ENCODE results near the gene MACC1.
"Not testable (repeated sequence)": the region's sequence is repeated elsewhere in the genome, so short reads cannot be mapped to it uniquely, and the experiment has no call there.

The MACC1 gene

GRCh38 chr7:20131776-20132175, 85.4 kb downstream of the MACC1 start:
- no peak for FAIRE-seq
- DNase-seq (ENCODE audit: insufficient read length, low spot score), result no peak
- TF ChIP-seq CTCF (IDR thresholded peaks at IDR 0.05; ENCODE audit: insufficient read depth, missing control alignments), result no peak

GRCh38 chr7:20129920-20130319, 87.3 kb downstream of the MACC1 start:
- FAIRE-seq (no peak), DNase-seq (ENCODE audit: insufficient read length, low spot score) (no peak)
- no peak for TF ChIP-seq CTCF (IDR thresholded peaks at IDR 0.05; ENCODE audit: insufficient read depth, missing control alignments)

GRCh38 chr7:20128001-20128400, 89.2 kb downstream of the MACC1 start:
- TF ChIP-seq CTCF (IDR thresholded peaks at IDR 0.05; ENCODE audit: insufficient read depth, missing control alignments), result no peak
- DNase-seq (ENCODE audit: insufficient read length, low spot score) (no peak), FAIRE-seq (no peak)

GRCh38 chr7:20126060-20126459, 91.1 kb downstream of the MACC1 start:
- not testable (repeated sequence) for DNase-seq (ENCODE audit: insufficient read length, low spot score); FAIRE-seq

GRCh38 chr7:20124087-20124486, 93.1 kb downstream of the MACC1 start:
- DNase-seq (ENCODE audit: insufficient read length, low spot score); FAIRE-seq: not testable (repeated sequence)

- not testable (repeated sequence) for FAIRE-seq; DNase-seq (ENCODE audit: insufficient read length, low spot score)
These were observed 94.4 kb downstream of the MACC1 start for GRCh38 chr7:20122653-20123316.

GRCh38 chr7:20122073-20122472, 95.1 kb downstream of the MACC1 start:
- no peak for FAIRE-seq
- TF ChIP-seq CTCF (IDR thresholded peaks at IDR 0.05; ENCODE audit: insufficient read depth, missing control alignments), result no peak
- DNase-seq (ENCODE audit: insufficient read length, low spot score), result no peak

- TF ChIP-seq CTCF (IDR thresholded peaks at IDR 0.05; ENCODE audit: insufficient read depth, missing control alignments), result no peak
- FAIRE-seq (no peak), DNase-seq (ENCODE audit: insufficient read length, low spot score) (no peak)
These were observed 95.8 kb downstream of the MACC1 start for GRCh38 chr7:20121404-20121803.

- not testable (repeated sequence) for FAIRE-seq; DNase-seq (ENCODE audit: insufficient read length, low spot score)
These were observed 96.5 kb downstream of the MACC1 start for GRCh38 chr7:20120611-20121168.
